Smooth muscle cell (in vitro differentiated cells): Measurements from ENCODE around the gene SPACA4. TPM values are rescaled to one million over a fixed set of nuclear protein-coding genes. Genes with fewer than 3 reads are reported as not detected.

ENCODE experiments used
- DNase-seq: peaks from one replicate; lab custom pipeline; 2025; ENCODE audit not compliant: unreplicated experiment; lab: John Stamatoyannopoulos, UW
- H2AFZ ChIP-seq: fragments of 200-600 bp; sonication (generic); 2 replicates; pipeline ENCODE4 v1.6.0; 2016; ENCODE audit warnings: antibody characterized with exemption, low read depth, mild to moderate bottlenecking
- H3F3A ChIP-seq: fragments of 200-600 bp; sonication (generic); 2 replicates; pipeline ENCODE4 v1.6.0; 2017; ENCODE audit warnings: antibody characterized with exemption, low read depth
- H3K27ac ChIP-seq: fragments of 200-600 bp; sonication (generic); 2 replicates; pipeline ENCODE4 v1.5.1; 2016; ENCODE audit warnings: low read depth, mild to moderate bottlenecking
- H3K27me3 ChIP-seq: fragments of 200-600 bp; sonication (generic); 2 replicates; pipeline ENCODE4 v1.6.1; 2016; ENCODE audit warnings: low read depth, mild to moderate bottlenecking
- H3K36me3 ChIP-seq: fragments of 200-600 bp; sonication (generic); 2 replicates; pipeline ENCODE4 v1.5.1; 2016; ENCODE audit warnings: low read depth
- H3K4me1 ChIP-seq: fragments of 200-600 bp; sonication (generic); 2 replicates; pipeline ENCODE4 v1.5.1; 2016; ENCODE audit warnings: low read depth
- H3K4me2 ChIP-seq: fragments of 200-600 bp; sonication (generic); 2 replicates; pipeline ENCODE4 v1.6.0; 2016; ENCODE audit warnings: mild to moderate bottlenecking
- H3K4me3 ChIP-seq: fragments of 200-600 bp; sonication (generic); 2 replicates; pipeline ENCODE4 v1.5.1; 2016; ENCODE audit warnings: mild to moderate bottlenecking
- H3K79me2 ChIP-seq: fragments of 200-600 bp; sonication (generic); 2 replicates; pipeline ENCODE4 v1.6.0; 2016; ENCODE audit warnings: low read depth, mild to moderate bottlenecking
- H3K9ac ChIP-seq: fragments of 200-600 bp; sonication (generic); 2 replicates; pipeline ENCODE4 v1.6.0; 2016; ENCODE audit warnings: low read depth
- H3K9me3 ChIP-seq: fragments of 200-600 bp; sonication (generic); replicated peaks from 2 replicates; pipeline ENCODE4 v1.5.1; 2016; ENCODE audit warnings: low read depth
- H4K20me1 ChIP-seq: fragments of 200-600 bp; sonication (generic); 2 replicates; pipeline ENCODE4 v1.6.0; 2016; ENCODE audit warnings: low read depth
- CTCF ChIP-seq: fragments of 200-600 bp; sonication (generic); IDR thresholded peaks from 2 replicates; pipeline ENCODE4 v1.5.1; 2017; ENCODE audit warnings: borderline replicate concordance, mild to moderate bottlenecking, antibody characterized with exemption; ENCODE audit not compliant: insufficient read depth, poor library complexity, severe bottlenecking
- WGBS: methylation state at CpG from one replicate; pipeline ENCODE4 v1.1.7; 2016; ENCODE audit warnings: low lambda C conversion rate; 5-methylcytosine and 5-hydroxymethylcytosine counted together
- polyA plus RNA-seq: library from polyadenylated mRNA; unstranded; fragments of >200 nt; fragmentation: Nextera tagmentation; extraction: Ambion mirVana; gene quantifications from 2 replicates; pipeline ENCODE4 v1.2.1, GENCODE V29; 2016
- total RNA-seq: library from RNA; depleted of rRNA; stranded (reverse); fragments of >200 nt; gene quantifications from 2 replicates; pipeline ENCODE4 v1.2.3, GENCODE V29; 2014

The SPACA4 gene
- total and polyA plus RNA-seq, 2 experiments from 2014 or later: 0.43 TPM; not detected in 1

GRCh38 chr19:48634424-48635262 is 28.1 kb downstream of the SPACA4 start:
- peaks cover 15% of the 10 kb centered on the region for H3K4me1 ChIP-seq
- no peak overlapping the region for H2AFZ ChIP-seq
- WGBS: 19% methylated on average over 31 of the region's 37 CpGs
- peaks cover 12% of the 10 kb centered on the region for H3F3A ChIP-seq
- no peaks in the 10 kb centered on the region for H3K9me3 ChIP-seq
- H3K36me3 ChIP-seq: no peaks in the 10 kb centered on the region
- no peak for TF ChIP-seq CTCF
- H3K79me2 ChIP-seq: no peaks in the 10 kb centered on the region
- H3K4me2 ChIP-seq: peak overlapping the region; percentile 79
- H3K4me3 ChIP-seq: peak overlapping the region; percentile 60
- no peaks in the 10 kb centered on the region for H4K20me1 ChIP-seq
- H3K9ac ChIP-seq: no peak overlapping the region
- DNase-seq: peak; percentile 63
- no peak overlapping the region for H3K27ac ChIP-seq
- H3K27me3 ChIP-seq: peaks cover 6% of the 10 kb centered on the region

- no peak for TF ChIP-seq CTCF
- H3K4me2 ChIP-seq: peak overlapping the region; percentile 79
- no peaks in the 10 kb centered on the region for H3K79me2 ChIP-seq
- no peaks in the 10 kb centered on the region for H4K20me1 ChIP-seq
- no peak overlapping the region for H3K27ac ChIP-seq
- H3K9ac ChIP-seq: no peak overlapping the region
- H3K4me1 ChIP-seq: peaks cover 11% of the 10 kb centered on the region
- peaks cover 12% of the 10 kb centered on the region for H3F3A ChIP-seq
- no peak overlapping the region for H2AFZ ChIP-seq
- peak overlapping the region; percentile 60 for H3K4me3 ChIP-seq
- no peaks in the 10 kb centered on the region for H3K36me3 ChIP-seq
- H3K9me3 ChIP-seq: no peaks in the 10 kb centered on the region
- peaks cover 6% of the 10 kb centered on the region for H3K27me3 ChIP-seq
- DNase-seq: no peak
- WGBS: 5% methylated on average over 23 of the region's 67 CpGs
Measured at GRCh38 chr19:48635263-48635965, 28.9 kb downstream of the SPACA4 start.

- TF ChIP-seq CTCF: no peak
- H2AFZ ChIP-seq: no peak overlapping the region
- H3K4me1 ChIP-seq: peaks cover 4% of the 10 kb centered on the region
- H3K4me2 ChIP-seq: peak overlapping the region; percentile 79
- H3K9me3 ChIP-seq: no peaks in the 10 kb centered on the region
- no peaks in the 10 kb centered on the region for H3K79me2 ChIP-seq
- no peaks in the 10 kb centered on the region for H4K20me1 ChIP-seq
- H3F3A ChIP-seq: peaks cover 12% of the 10 kb centered on the region
- WGBS: 12% methylated on average over 31 of the region's 35 CpGs
- H3K4me3 ChIP-seq: peak overlapping the region; percentile 60
- no peak for DNase-seq
- no peak overlapping the region for H3K27ac ChIP-seq
- peaks cover 6% of the 10 kb centered on the region for H3K27me3 ChIP-seq
- no peak overlapping the region for H3K9ac ChIP-seq
- no peaks in the 10 kb centered on the region for H3K36me3 ChIP-seq
Measured at GRCh38 chr19:48635966-48636858, 29.7 kb downstream of the SPACA4 start.
